ENCODE measurements around the gene HSD11B2. TPM values are rescaled to one million over a fixed set of nuclear protein-coding genes. Genes with fewer than 3 reads are reported as not detected.

The HSD11B2 gene
- total and polyA plus RNA-seq, 3 donors from 2014 or later = 4.9 to 11.5 (median 7.7) TPM

- no peak for TF ChIP-seq POLR2A (IDR thresholded peaks at IDR 0.05)
- TF ChIP-seq, protein P1, sequence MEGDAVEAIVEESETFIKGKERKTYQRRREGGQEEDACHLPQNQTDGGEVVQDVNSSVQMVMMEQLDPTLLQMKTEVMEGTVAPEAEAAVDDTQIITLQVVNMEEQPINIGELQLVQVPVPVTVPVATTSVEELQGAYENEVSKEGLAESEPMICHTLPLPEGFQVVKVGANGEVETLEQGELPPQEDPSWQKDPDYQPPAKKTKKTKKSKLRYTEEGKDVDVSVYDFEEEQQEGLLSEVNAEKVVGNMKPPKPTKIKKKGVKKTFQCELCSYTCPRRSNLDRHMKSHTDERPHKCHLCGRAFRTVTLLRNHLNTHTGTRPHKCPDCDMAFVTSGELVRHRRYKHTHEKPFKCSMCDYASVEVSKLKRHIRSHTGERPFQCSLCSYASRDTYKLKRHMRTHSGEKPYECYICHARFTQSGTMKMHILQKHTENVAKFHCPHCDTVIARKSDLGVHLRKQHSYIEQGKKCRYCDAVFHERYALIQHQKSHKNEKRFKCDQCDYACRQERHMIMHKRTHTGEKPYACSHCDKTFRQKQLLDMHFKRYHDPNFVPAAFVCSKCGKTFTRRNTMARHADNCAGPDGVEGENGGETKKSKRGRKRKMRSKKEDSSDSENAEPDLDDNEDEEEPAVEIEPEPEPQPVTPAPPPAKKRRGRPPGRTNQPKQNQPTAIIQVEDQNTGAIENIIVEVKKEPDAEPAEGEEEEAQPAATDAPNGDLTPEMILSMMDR (IDR thresholded peaks at IDR 0.05) = no peak
- WGBS, 2 donors = 74 to 81% methylated on average over 10 to 13 of the region's 13 CpGs
- intact Hi-C loops (cut with DNase I; ENCODE audit: low total_unique reads) = no loop called here
- H3K4me1 ChIP-seq = peaks cover 49% of the 10 kb centered on the region
- no peaks in the 10 kb centered on the region for H3K36me3 ChIP-seq (ENCODE audit: low read depth, missing control alignments)
- H3K27ac ChIP-seq = no peak overlapping the region
- H3K4me3 ChIP-seq = no peak overlapping the region
- DNase-seq = no peak
- H3K27me3 ChIP-seq = no peaks in the 10 kb centered on the region
- no peaks in the 10 kb centered on the region for H3K9me3 ChIP-seq
Observed at GRCh38 chr16:67442581-67443255, 11.8 kb downstream of the HSD11B2 start.

DNA sequence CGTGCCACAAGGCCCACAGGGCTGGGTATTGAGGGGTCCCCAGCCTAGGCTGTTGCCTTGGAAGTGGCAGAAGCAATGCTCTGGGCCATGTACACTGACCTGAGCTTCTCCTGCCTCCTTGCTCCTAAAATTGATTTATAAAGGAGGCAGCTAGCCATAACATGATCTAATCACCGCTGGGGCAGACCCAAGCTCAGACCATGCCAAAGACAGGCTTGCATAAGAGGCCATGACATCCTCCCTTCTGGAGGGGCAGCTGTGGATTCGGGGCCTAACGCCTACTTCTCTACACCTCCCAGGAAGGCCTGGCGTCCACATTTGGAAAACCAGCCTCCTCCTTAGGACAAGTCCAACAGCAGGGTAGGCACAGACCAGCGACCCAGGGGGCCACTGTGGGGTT lies 12.3 kb downstream of the HSD11B2 start:
- WGBS, 2 donors = 65 to 74% methylated on average over 6 of the region's 6 CpGs
- DNase-seq = peak; percentile 51
- TF ChIP-seq, protein P1 (IDR thresholded peaks at IDR 0.05) = no peak
- TF ChIP-seq POLR2A (IDR thresholded peaks at IDR 0.05) = no peak
- Histone ChIP-seq H3K27me3 (no peaks in the 10 kb centered on the region), H3K9me3 (no peaks in the 10 kb centered on the region), H3K36me3 (ENCODE audit: low read depth, missing control alignments) (no peaks in the 10 kb centered on the region), H3K4me3 (no peak overlapping the region), H3K4me1 (peaks cover 52% of the 10 kb centered on the region), H3K27ac (no peak overlapping the region)
- intact Hi-C loops (cut with DNase I; ENCODE audit: low total_unique reads) = no loop called here

DNA sequence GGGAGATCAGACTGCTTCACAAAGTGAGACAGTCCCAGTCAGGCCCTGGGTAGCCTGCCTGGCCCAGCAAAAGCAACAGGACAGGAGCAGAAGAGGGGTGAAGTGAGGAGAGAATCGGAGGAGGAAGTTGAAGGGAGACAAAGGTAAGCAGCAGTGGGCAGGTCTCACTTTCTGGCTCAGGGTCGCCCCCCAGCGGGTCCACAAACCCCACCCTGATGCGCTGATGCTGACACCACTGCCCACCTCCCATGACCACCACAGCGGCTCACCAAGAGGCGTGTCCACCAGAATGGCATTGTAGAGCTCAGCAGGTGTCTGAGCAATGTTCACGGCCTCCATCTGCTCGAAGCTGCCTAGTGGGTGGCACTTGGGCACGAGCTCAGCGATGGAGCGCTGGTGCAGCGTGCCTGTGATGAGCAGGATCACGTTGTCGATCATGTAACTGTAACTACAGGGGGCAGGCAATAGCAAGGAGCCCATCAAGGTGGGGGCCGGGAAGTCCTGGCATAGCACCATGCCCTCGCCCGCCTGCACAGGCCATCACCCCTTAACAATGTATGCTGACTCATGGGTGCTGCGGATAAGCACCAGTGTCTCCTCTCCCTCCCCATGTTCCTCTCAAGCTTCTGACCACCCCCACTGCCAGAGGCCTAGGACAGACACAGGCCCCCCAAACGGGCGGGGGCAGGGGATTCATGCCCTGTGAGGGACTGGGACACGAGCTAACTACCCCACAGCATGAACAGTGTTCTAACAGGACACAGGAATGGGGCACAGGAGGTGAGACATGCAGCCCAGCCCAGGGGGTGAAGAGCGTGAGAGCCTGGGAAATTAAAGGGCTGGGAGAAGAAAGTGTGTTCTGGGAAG lies 13.6 kb downstream of the HSD11B2 start:
- DNase-seq = no peak
- H3K27me3 ChIP-seq = no peaks in the 10 kb centered on the region
- 80 to 87% methylated on average over 8 to 22 of the region's 22 CpGs for WGBS, 2 donors
- no peak overlapping the region for H3K4me3 ChIP-seq
- H3K36me3 ChIP-seq (ENCODE audit: low read depth, missing control alignments) = no peaks in the 10 kb centered on the region
- TF ChIP-seq POLR2A (IDR thresholded peaks at IDR 0.05) = no peak
- TF ChIP-seq, protein P1 (IDR thresholded peaks at IDR 0.05) = no peak
- H3K9me3 ChIP-seq = no peaks in the 10 kb centered on the region
- peaks cover 54% of the 10 kb centered on the region for H3K4me1 ChIP-seq
- intact Hi-C loops (cut with DNase I; ENCODE audit: low total_unique reads) = no loop called here
- H3K27ac ChIP-seq = no peak overlapping the region

GRCh38 chr16:67445126-67445426 lies 14.2 kb downstream of the HSD11B2 start:
- no peaks in the 10 kb centered on the region for H3K36me3 ChIP-seq (ENCODE audit: low read depth, missing control alignments)
- intact Hi-C loops (cut with DNase I; ENCODE audit: low total_unique reads) = no loop called here
- H3K27me3 ChIP-seq = no peaks in the 10 kb centered on the region
- TF ChIP-seq, protein P1 (IDR thresholded peaks at IDR 0.05) = no peak
- TF ChIP-seq POLR2A (IDR thresholded peaks at IDR 0.05) = no peak
- H3K27ac ChIP-seq = no peak overlapping the region
- no peak overlapping the region for H3K4me3 ChIP-seq
- H3K4me1 ChIP-seq = peaks cover 60% of the 10 kb centered on the region
- WGBS, 2 donors = 66 to 79% methylated on average over 7 of the region's 7 CpGs
- no peak for DNase-seq
- no peaks in the 10 kb centered on the region for H3K9me3 ChIP-seq
